ENCODE data around the gene EHMT1.

DNA sequence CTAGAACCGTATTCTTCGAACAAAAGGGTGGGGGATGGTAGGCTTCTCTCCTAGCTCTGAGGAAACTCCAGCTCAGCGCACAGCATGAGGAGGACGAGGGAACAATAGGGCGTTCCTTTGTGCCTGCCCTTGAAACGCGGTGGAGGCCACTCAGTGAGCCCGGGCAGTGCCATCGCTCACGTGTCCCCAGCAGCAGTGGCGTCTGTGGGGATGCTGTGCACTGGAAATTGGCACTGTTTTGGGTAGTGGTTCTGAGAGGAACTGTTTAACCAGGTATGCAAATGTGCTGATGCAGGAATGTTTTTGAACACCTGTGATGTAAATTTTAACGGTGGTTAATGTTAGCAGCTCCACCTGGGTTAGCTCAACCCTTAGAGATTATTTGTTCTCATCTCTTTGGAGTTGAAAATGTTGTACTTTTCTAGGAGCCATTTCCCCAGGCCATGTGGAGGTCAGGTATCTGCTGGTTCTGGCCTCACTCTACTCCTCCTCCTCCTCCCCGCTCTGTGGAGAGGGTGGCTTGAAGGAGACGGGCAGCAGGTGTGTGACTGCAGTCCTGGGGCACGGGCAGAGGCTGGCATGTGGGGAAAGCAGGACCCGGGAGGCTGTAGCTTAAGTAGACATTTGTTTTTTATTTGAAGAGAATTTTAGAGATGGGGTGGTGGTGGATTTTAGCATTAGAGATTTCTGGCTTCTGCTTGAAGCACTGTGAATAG lies 48.3 kb downstream of the EHMT1 start:
- TF ChIP-seq JUNB (IDR thresholded peaks at IDR 0.05) = no peak
- no peak for TF ChIP-seq CBFB (IDR thresholded peaks at IDR 0.05; ENCODE audit: low read depth)
- TF ChIP-seq BCL11A (IDR thresholded peaks at IDR 0.05; ENCODE audit: low read depth, low read length) = no peak
- no peak for TF ChIP-seq NFIC (IDR thresholded peaks at IDR 0.05; ENCODE audit: low read depth, low read length)
- TF ChIP-seq, protein P1, sequence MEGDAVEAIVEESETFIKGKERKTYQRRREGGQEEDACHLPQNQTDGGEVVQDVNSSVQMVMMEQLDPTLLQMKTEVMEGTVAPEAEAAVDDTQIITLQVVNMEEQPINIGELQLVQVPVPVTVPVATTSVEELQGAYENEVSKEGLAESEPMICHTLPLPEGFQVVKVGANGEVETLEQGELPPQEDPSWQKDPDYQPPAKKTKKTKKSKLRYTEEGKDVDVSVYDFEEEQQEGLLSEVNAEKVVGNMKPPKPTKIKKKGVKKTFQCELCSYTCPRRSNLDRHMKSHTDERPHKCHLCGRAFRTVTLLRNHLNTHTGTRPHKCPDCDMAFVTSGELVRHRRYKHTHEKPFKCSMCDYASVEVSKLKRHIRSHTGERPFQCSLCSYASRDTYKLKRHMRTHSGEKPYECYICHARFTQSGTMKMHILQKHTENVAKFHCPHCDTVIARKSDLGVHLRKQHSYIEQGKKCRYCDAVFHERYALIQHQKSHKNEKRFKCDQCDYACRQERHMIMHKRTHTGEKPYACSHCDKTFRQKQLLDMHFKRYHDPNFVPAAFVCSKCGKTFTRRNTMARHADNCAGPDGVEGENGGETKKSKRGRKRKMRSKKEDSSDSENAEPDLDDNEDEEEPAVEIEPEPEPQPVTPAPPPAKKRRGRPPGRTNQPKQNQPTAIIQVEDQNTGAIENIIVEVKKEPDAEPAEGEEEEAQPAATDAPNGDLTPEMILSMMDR (IDR thresholded peaks at IDR 0.05 in 2 of 3, conservative IDR thresholded peaks at IDR 0.05 in 1 of 3; ENCODE audit: control insufficient read depth in 2 of 3, extremely low read depth in 1 of 3, insufficient read depth in 1 of 3, low read depth in 3 of 3, low read length in 3 of 3) = no peak
- no peak for TF ChIP-seq NBN (IDR thresholded peaks at IDR 0.05)
- no peak for TF ChIP-seq RELA (IDR thresholded peaks at IDR 0.05; ENCODE audit: borderline replicate concordance, partially characterized antibody)
- TF ChIP-seq PAX8 (IDR thresholded peaks at IDR 0.05) = no peak
- no peak for TF ChIP-seq SIX5 (IDR thresholded peaks at IDR 0.05; ENCODE audit: low read depth, low read length, severe bottlenecking)
- no peak for TF ChIP-seq MXI1 (IDR thresholded peaks at IDR 0.05; ENCODE audit: low read depth, low read length)
- TF ChIP-seq BHLHE40 (IDR thresholded peaks at IDR 0.05; ENCODE audit: borderline replicate concordance in 1 of 2, low read depth in 2 of 2, low read length in 1 of 2) = peak in 1 of 2 experiments; percentile 20; a peak in 1 of 4 replicates
- no peak for TF ChIP-seq POLR2AphosphoS5 (IDR thresholded peaks at IDR 0.05; ENCODE audit: low read length)
- TF ChIP-seq EZH2 (IDR thresholded peaks at IDR 0.05; ENCODE audit: borderline replicate concordance, control insufficient read depth, low read depth, low read length) = no peak

All from GM12878 (cell line).